Stimulated activated CD4-positive, alpha-beta T cell treated with anti-CD3 and anti-CD28 coated beads, TNF-alpha, amount 100 ng/mL, for 24 hours (primary cell): ENCODE measurements around the gene ALG2.
A peak's percentile ranks its signal among the peaks of the same experiment; 100 is the strongest.
"Not testable (repeated sequence)": the region's sequence is repeated elsewhere in the genome, so short reads cannot be mapped to it uniquely, and the experiment has no call there.

ENCODE experiments used
- DNase-seq, 3 experiments: peaks; one replicate each; pipeline ENCODE4 v3.0.0-alpha.2; 2020; ENCODE audit warnings: low read depth in 3 of 3

Gene ALG2

DNA sequence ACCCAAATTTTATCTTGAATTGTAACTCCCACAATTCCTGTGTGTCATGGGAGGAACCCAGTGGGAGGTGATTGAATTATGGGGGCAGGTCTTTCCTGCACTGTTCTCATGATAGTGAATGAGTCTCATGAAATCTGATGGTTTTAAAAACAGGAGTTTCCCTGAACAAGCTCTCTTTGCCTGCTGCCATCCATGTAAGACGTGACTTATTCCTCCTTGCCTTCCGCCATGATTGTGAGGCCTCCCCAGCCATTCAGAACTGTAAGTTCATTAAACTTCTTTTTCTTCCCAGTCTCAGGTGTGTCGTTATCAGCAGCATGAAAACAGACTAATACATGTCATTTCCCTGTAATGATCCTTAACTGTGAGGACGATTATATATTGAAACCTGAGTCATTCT lies 16.1 kb upstream of the ALG2 start:
- DNase-seq, result not testable (repeated sequence)

DNA sequence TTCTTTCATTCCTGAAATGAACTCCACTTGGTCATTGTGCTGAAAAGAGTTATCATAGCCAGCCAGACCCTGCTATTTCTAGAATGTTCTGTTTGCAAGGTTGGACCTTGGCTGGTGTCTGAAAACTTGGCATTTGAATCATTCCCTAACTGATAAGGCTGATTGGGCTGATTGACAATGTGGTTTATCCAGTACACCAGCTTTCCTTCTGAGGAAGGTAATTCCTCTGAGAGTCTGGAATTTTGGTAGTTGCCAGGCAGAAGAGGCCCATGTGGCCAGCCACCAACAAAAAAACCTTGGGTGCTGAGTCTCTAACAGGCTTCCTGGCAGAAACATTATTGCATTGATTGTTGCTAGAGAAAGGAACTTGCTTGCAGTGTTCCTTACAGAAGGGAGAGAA lies 15.6 kb upstream of the ALG2 start:
- DNase-seq, result no peak

DNA sequence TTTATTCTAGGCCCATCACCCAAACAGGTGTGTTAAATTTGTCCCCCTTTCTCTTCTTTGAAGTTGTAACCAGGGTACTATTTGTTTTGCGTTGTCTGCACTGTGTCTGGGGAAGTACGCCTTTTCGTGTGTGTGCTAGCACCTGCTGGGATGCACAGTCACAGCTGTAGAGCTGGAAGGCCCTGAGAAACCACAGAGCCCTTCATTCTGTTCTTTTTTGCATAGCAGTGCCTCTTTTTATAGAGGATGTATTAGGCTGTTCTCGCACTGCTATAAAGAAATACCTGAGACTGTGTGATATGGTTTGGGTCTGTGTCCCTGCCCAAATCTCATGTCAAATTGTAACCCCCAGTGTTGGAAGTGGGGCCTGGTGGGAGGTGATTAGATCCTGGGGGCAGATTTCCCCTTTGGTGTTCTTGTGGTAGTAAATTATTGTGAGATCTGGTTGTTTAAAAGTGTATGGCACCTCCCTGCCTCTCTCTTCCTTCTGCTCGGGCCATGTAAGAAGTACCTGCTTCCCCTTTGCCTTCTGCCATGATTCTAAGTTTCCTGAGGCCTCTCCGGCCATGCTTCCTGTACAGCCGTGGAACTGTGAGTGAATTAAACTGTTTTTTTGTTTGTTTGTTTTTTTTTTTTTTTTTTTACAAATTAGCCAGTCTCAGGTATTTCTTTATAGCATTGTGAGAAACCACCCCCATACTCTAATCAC lies 14.3 kb upstream of the ALG2 start:
- DNase-seq, result no peak

DNA sequence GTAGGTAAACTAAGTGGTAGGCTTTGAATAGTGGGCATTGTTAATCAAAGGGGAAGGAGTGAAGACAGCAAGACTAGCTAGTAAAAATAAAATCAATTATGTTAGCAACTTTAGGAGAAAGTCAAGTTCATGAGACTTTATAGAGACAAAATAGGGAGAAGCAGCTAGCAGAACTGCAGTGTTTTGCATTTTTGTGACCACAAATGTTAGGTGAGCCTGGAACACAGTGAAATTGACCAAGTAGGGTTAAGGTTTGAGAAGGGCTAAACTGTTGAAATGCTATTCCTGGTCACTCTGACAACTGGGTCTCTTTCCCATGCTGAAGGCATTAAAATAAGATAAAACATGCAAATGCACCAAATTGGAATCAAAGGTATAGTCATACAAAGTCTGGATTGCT lies 13.3 kb upstream of the ALG2 start:
- DNase-seq, result no peak

DNA sequence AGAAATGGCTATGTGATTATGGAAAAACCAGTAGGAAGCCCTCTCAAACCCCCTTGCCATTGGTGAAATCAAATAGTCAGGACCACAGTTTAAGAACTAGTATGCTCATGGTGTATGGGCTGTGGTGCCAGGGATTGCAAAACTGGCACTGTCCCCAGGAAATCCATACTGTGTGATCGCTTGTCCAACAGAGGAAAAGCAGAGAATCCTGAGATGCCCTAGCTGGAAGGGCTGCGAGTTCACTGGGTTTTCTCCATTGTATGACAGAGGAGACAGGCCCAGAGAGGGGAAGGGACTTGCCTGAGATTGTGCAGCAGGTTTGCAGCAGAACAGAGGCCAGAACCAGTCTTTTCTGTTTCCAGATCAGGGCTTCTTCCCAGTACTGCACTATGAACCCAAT lies 12.9 kb upstream of the ALG2 start:
- no peak for DNase-seq

DNA sequence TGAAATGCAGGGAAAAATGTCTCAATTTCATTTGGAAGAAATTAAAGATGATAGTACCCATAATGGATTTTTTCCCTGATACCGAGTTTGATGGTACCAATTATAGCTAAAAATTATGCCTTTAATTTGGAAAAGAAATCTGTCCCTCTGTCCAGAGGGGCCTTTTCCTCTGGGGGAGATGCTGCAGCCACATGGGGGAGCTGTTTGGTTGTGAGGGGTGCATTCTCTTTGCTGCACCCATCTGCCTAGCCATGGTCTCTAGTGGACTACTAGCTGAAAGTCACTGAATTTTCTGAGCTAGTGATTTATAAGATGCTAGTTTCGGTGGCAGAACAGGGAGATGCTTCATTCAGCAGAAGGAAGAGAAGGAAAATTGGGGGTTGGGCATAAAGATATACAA lies 10.0 kb upstream of the ALG2 start:
- peak in 1 of 3 experiments; percentile 30 for DNase-seq

DNA sequence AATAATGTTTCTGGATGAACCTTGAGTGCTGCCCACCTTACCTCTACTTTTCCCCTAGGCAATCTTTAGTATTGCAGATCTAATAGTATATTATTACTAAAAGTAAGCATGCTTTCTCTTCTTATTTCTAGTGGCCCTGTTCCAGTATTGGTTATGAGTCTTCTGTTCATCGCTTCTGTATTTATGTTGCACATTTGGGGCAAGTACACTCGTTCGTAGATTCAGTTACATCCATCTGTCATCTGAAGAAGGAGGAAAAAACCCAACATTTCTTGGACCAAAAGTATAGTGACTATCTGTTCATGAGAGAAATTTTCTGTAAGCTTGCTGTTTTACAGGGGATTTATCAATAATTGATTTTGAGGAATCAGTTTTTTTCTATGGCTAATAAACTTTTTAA lies 8.5 kb upstream of the ALG2 start:
- DNase-seq, result no peak

DNA sequence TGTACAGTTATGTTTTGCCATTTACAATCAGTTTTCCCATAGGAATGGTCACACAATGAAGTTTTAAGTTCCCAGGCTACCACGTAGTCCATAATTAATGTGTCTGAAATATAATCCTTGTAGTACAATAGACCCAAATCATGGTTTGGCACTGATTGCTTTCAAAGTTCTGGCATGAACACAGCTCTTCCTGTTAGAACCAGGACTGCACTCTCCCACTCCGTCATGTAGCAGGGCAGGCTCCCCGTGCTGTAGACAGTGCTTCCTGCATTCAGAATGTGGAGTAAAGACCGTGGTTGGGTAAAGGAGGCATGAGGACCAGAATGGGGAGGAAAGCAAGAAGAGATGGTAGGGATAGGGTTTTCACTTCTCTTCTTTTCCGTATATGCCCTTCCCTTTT lies 4.3 kb upstream of the ALG2 start:
- DNase-seq, result no peak

DNA sequence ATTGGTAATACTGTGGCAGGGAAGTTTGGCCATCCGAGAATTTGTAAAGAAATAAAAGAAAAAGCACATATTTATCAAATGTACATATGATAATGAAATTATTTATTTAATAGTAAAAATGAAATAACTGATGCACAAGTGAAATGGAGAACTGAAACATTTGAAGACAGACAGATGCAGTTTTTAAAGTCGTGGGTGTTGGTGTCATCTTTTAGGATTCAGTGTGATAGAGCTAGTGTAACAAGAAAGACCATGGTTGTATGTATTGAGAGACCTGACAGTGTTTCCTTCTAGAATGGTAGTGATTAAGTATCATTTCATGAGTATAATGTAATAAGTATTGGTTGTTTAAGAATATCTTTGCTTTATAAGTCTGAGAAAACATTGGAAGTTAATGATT lies 2.7 kb upstream of the ALG2 start:
- no peak for DNase-seq

DNA sequence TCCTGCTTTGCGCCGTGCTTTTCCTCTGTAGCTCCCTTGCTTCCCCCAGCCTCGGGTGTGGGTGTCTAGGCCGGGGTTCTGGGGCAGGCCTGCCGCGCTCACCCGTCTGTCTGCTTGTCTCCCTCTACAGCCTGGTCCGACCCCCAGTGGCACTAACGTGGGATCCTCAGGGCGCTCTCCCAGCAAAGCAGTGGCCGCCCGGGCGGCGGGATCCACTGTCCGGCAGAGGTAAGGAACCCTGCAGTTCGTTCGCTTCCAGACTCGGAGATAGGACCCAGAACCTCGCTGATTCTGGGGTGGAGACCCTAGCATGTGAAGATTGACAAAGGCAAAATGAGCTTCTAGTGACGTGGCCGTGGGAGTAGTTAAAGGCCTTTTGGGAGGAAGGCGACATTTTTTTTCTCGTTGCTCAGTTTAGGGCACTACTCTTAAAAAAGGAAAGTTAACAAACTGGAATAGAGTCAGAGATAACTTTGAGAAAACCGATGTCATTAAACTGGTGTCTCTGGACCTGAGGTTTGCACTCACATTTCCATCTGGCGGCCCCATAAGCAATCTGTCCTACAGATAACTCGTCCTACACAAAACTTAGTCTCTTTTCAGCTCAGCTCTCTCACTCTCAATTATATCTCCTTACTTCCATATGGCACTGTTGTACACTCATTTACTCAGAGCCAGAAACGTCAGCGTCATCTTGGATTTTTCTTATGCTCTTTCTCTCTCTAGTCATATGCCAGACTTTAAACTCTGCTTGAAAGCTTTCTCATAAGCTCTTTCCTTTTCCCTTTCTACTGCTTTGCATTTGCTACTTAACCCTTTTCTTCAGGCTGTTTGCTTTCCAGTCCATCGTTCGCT lies 901 bp upstream of the ALG2 start:
- DNase-seq, result peak in 1 of 3 experiments; percentile 5

DNA sequence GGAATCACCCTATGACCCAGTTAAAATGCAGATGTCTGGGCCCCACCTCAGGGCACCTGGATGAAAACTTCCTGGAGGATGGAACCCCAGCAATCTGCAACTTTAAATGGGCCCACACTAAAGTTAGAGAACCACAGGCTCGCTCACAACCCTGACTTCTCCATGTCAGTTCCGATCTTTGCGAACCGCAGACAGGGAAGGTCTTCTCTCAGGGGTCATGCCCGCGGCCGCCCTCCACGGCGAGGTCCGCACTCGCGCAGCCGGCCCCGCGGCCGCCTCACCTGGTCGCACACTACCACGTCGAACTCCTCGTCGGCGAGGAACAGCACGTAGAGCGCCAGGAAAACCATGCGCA lies 499 bp downstream of the ALG2 start:
- no peak for DNase-seq

DNA sequence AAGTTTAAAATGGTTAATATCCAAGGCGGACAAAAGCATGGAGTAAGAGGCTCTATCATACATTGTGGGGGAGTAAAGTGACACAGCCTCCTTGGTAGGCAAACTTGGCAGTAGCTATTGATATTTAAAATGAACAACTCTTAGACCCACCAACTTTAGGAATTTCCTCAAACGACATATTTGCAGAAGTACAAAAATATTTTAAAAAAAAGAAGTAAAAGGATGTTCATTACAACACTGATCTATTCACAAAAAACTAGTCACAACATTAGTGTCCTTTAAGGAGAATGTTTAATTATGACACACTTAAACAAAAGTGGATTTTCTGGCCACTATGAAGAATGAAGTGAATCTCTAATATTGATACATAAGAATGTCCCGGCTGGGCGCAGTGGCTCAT lies 1.7 kb downstream of the ALG2 start:
- DNase-seq, result no peak

DNA sequence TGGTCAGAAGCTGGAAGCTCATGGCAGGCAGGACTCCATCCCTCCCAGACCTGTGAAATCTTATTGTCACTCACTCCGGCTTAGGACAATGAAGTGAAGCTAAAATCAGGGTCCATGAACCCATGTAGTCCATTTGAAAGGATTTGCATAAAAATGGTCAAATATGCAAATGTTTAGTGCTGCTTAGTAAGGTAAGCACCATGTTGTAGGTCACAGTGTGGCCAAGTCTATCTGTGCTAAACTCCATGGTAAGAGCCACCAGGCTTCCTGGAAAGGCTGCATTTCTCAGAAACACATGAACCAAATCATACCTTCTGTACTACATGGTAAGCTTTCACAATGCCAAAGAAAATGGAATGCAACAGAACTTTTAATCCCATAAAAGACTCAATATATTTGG lies 5.7 kb downstream of the ALG2 start:
- DNase-seq, result no peak

DNA sequence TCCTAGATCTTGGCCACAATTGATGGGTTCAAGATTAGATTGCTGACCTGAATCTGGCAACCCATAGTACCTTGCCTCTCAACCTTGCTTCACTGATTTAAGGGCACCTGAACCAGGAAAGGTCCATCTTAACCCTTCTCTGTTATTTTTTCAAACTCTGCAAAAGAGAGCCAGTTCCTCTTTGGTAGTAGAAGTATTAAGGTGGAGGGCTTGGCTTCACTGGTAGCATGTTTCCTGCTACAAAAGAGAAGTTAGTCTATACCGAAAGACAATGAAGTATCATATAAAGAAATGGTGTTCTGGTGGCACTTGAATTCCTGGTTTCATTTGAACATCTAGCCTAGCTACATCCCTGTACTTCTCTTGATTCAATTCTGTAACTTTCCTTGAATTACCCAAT lies 8.5 kb downstream of the ALG2 start:
- no peak for DNase-seq

DNA sequence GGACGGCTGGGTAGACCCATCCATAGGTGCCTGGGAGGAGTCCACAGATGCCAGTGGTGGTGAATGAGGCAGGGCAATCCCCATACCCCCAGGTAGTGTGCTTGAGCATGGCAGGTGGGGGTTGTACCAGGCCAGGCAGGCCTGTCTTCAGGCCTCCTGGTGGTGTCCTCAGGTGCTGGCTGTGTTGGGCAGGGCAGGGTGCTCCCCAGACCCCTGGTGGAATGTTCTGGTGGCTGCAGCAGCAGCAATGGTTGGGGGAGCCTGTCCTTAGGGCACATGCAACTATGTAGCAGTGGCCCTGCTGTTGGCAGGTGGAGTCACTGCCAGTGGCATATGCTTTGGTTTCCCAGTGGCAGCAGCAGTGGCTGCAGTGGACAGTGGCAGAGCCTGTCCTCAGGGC lies 10.0 kb downstream of the ALG2 start:
- DNase-seq, result no peak

DNA sequence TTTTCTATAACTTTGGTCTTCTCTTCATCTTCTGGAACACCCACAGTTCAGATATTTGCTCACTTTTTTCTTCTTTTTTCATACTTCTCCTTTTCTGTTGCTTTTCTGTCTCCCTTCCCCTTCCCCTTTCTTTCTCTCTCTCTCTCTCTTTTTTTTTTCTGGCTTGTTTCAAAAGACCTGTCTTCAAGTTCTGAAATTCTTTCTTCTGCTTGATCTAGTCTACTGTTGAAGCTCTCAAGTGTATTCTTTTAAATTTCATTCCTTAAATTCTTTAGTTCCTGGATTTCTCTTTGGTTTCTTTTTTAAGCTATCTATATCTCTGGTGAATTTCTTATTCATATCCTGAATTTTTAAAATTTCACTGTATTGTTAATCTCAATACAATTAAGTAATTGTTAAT lies 11.2 kb downstream of the ALG2 start:
- no peak for DNase-seq

DNA sequence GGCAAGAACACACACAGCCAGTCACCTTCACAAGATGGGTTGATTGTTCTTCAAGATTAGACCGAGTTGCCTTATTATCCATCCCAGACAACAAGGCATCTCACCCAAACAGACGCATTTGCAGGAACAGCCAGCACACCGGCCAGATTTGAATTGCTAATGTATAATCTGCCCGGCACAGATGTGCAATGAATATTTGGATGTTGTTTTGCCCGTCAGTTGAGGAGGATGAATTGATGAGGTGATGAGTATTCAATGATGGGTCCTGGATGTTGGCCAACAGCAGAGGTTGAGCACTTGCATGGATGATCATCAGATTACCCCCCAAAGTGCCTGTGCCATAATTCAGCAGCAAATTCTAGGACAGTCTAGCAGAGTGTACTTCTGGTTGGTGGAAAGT lies 20.1 kb downstream of the ALG2 start:
- no peak for DNase-seq

DNA sequence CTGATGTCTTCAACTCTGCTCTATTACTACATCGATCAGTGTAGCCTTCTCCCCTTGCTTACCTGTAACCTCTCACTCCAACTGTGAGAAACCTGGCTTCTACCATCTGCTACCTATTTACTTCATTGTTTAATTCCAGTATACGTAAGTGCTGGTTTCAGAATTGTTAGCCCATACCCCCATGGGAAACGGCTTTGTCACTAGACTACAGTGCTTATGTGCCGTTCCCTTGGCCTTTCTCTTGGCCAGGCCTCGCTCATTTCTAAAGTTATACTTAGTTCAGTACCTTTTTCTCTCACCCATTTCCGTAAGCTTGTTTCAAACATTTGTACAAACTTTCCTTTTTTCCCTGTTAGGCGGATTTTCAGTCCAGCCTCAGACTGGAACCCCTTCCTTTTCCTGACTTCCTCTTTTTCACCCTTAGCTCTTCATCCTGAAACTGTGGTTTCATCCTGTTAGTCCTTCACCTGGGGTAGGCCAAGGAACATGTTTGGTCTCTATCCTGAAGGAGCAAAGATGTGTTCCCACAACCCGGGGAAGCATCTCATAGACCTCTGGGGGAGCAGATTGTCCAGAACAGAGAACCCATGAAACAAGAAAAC lies 21.7 kb downstream of the ALG2 start:
- no peak for DNase-seq

DNA sequence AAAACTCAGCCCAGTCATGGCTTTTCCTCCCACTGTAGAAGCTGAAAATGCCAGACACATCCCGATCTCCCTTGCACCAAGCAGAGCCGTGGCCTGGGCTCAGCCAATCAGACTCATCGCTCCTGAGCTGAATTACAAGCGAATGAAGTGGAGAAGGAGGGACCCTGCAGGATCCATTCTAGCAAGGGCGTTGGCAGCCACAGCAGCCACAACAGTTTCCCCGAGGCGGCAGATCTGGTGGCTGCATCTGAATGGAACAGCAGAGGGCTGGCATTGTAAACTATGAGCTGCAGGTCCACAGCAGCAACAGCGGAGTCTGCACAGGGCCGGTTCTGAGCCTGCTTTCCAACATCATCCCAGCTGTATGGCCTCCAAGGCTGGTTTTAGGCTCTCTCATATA lies 23.8 kb downstream of the ALG2 start:
- no peak for DNase-seq

DNA sequence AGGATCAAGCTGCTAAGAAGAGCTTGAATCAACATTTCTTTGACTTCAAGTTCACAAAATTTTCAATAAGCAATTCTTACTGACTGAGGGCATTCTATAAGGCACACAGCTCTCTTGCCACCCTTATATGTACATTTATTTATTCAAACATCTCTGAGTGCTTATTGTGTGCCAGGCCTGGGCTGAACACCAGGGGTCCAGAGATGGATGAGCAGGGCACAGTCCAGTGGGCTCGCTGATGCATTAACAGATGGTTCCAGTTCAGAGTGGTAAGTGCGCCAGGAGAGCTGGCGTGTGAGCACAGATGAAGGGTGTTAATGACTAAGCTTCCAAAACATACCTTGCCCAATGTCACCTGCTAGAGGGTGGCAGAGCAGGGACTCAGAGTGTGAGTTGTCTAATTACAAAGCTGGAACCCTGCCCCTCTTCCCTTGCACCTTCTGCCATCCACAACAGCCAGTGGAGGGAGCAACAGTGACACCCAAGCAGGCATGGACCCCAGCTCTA lies 24.6 kb downstream of the ALG2 start:
- DNase-seq, result no peak

DNA sequence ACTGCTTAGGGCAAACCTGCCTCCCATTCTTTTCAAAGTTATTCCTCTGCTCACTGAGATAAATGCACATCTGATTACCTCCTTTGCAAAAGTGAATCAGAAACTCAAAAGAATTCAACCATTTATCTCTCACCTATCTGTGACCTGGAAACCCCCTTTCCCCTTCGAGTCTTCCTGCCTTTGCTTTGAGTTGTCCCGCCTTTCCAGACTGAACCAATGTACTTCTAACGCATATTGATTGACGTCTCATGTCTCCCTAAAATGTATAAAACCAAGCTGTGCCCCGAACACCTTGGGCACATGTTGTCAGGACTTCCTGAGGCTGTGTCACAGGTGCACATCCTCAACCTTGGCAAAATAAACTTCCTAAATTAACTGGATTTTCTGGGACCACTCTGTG lies 25.3 kb downstream of the ALG2 start:
- DNase-seq, result not testable (repeated sequence)

DNA sequence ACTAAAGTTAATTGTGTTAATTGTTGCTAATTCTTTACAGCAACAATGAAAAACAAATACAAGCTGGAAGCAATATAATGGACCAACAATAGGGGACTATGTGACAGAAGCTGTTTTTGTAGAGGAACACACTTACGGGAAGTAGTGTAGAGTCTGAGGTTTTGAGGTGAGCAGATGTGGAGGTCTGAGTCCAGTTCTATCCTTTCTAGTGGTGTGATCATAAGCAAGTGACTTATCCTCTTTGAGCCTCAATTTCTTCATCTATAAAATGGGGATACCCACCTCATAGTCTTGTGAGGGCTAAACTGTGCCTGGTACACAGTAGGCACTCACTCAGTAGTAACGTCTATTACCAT lies 28.3 kb downstream of the ALG2 start:
- no peak for DNase-seq
